NCI-H345 (cell line): ENCODE data around the gene RBM17.
"Not testable (repeated sequence)": the region's sequence is repeated elsewhere in the genome, so short reads cannot be mapped to it uniquely, and the experiment has no call there.

Experiments used
- DNase-seq: peaks from one replicate; lab custom pipeline; 2025; lab: John Stamatoyannopoulos, UW

The RBM17 gene

DNA sequence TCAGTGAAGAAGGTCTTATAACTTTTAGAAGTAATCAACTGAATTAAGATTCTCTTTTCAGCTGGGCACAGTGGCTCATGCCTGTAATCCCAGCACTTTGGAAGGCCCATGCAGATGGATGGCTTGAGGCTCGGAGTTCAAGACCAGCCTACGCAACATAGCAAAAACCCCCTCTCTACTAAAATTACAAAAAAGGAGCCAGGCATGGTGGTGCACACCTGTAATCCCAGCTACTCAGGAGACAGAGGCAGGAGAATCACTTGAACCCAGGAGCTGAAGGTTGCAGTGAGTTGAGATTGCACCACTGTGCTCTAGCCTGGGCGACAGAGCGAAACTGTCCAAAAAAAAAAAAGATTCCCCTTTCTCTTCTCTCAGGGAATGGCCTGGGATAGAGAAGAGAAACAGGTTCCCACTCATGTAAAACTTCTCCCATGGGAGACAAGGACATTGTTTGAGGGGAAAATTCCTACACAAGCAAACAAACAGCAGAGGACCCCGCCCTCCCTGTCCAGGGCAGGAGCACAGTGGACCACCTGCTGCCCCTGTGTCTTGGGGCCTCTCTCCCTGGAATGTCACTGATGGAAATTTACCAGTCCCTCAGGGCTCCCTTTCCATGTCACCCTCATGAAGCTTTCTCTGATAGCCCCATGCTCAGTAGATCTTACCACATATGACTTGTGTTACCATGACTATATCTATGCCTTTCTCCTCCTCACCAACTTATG lies 32.3 kb upstream of the RBM17 start:
- DNase-seq: no peak

DNA sequence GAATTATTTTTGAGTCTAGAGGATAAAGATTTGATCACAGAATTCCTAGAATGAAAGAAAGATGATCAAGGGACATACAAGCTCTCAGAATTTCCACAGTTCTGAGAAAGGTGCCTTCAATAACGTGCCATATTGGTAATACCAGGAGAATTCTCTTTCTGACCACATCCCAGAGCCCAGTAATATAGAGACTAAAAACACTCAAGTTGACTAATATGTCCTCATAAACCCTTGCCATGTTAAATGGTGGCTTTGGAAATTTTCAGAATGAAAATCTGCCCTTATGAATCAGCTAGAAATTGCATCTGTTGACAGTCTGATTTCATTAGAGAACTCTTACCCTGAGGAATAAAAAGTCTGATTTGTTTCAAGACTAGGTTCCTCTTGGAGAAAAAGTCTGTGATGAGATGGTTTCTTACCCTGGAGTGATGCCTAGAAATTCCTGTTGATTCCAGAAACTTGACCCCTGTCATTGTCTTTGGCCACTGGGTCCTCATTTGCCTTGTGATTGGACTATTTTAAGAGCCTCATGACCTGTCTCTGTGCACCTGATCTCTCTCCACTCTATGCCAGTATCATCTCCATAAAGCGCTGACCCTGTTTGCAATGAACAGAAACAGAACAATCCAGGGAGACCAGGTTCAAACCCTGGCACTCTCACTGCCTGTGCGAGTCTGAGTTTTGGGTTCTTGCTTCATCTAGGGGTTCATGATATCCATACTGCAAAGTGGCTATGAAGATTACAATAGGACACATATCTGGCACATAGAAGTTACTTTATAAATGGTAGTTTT lies 30.0 kb upstream of the RBM17 start:
- DNase-seq: no peak

DNA sequence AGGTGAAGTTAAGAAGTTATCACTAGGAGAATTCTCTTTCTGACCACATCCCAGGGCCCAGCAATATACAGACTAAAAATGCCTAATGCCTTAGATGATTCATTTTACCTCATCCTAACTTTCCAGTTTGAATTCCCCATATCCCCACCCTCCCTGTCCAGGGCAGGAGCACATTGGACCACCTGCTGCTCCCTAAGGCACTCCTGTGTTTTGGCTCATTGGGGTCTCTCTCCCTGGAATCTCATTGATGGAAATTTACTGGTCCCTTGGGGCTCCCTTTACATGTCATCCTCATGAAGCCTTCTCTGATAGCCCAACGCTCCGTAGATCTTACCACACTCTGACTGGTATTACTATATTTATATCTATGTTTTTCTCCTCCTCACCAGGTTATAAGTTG lies 29.3 kb upstream of the RBM17 start:
- DNase-seq: no peak

DNA sequence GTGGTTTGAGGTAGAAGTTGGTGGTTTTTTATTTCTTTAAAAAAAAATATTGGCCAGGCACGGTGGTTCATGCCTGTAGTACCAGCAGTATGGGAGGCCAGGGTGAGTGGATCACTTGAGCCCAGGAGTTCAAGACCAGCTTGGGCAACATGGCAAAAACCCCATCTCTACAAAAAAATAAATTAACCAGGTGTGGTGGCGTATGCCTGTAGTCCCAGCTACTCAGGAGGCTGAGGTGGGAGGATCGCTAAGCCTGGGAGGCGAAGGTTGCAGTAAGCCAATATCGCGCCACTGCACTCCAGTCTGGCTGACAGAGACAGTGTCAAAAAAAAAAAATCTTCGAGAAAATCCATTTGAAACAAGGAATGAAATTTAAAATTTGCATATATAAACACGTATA lies 27.8 kb upstream of the RBM17 start:
- no peak for DNase-seq

DNA sequence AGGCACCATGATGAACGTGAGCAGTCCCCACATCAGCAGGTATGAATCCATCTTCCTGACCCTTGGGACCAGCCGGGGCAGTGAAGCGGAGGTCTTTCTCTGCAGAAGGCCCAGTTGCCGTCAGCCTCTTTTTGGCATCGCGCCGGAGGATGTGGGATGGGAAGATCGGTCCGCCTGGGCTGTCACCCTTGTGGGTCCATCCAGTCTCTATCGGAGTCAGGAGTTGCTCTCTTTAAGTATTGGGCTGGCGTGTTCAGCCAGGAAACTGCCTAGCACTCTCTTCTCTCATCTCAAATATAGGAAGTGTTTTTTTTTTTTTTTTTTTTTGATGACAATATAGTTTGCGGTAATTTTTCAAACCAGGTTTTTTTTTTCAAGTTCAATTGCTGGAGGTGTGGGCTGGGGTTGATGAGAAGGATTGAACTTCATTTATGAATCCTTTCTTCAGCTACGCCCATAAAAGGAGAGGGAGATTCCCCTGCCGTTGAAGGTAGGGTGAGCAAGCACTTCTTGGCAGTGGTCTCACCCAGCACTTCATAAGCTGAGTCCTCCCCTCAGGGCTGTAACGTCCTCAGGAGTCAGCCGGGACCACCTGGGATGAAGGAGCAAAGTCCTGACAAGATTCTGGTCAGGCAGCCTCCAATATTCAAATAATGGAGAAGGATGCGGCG lies 26.6 kb upstream of the RBM17 start, which contains the start of gene IL2RA:
IL2RA (minus strand) TSS at position 267 of the 671 bp plus-strand sequence; CDS start at position 51, 216 bp downstream.
- no peak for DNase-seq

DNA sequence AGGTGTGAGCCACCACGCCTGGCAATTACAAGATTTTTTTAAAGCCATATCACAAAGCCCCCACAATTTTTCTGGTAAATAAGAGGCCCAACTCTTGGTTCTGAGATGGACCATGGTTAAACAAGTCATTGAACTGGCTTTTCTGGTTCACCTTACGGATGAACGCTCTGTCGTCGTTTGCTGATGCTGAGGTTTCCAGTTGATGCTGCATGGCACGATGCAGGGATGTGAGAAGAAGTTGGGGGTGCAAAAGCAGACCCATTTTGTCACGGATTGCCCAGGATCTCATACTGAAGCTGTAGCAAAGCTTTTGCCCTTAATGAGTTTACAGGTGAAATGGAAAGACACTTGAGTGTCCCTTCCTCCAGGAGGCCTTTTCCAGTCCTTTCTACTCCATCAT lies 24.7 kb upstream of the RBM17 start:
- no peak for DNase-seq

DNA sequence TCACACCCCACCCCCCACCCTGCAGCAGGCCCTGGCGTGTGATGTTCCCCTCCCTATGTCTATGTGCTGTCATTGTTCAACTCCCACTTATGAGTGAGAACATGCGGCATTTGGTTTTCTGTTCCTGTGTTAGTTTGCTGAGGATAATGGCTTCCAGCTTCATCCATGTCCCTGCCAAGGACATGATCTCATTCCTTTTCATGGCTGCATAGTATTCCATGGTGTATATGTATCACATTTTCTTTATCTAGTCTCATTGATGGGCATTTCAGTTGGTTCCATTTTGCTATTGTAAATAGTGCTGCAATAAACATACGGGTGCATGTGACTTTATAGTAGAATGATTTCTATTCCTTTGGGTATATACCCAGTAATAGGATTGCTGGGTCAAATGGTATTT lies 24.1 kb upstream of the RBM17 start:
- not testable (repeated sequence) for DNase-seq

DNA sequence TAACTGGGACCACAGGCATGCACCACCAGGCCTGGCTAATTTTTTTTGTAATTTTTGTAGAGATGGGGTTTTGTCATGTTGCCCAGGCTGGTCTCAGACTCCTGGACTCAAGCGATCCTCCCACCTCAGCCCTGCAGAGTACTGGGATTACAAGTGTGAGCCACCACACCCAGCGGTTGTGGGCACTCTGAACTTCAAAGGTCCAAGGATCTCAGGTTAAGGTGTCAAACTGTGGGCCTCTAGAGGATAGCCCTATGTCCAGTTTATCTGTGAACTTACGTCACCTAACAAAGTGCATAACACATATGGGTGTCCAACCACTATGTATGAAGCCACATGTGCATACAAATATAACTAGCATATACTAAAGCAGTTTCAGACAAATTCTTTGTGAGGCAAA lies 23.4 kb upstream of the RBM17 start:
- DNase-seq: no peak

DNA sequence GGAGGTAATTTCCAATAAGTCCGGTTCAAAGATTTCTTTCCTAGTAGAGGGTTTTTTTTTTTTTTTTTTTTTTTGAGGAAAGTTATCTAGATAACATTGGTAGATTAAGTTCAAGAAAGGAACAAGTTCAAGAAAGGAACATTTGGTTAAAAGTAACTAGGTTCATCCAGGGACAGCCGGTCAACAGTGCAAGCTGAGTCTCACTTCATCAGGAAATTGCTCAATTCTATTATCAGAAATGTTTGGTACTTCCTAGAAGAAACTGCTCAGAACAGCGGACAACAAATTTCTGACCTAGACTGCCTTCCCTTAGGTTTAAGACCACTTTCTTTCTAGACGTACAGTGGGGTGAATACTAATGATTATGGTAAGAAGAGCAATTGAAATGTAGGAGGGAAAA lies 23.0 kb upstream of the RBM17 start:
- no peak for DNase-seq

DNA sequence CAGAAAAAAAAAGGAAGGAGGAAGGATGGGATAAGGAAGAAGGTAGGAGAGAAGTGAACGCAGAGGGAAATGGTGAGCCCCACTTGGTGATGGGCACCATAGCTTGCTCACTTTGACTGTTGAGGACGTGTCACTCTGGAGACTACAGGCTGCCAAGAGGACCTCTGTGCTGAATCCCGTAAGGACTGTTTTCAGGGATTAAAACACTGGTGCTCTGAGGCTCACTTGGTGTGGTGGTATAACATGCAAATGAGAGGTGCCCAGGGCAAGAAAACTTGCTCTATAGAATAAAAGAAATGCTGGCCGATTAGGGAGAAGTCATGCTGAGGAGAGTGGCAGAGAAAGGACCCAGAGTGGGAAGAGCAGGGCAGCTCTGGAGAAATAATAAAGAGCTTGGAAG lies 21.4 kb upstream of the RBM17 start:
- no peak for DNase-seq

DNA sequence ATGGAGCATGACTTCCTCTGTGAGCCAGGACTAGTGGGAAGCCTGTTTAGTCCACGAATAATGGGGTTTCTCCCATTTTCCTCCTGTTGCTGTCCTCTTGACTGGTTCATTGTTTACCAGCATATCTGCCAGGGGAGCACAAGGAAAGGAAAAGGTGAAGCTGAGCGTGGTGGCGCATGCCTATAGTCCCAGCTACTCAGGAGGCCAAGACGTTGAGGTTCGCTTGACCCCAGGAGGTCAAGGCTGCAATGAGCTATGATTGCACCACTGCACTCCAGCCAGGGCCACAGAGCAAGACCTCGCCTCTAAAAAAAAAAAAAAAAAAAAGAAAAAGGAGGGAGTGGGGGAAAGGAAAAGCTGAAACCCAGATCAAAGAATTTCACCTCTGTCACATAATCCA lies 20.8 kb upstream of the RBM17 start:
- no peak for DNase-seq

DNA sequence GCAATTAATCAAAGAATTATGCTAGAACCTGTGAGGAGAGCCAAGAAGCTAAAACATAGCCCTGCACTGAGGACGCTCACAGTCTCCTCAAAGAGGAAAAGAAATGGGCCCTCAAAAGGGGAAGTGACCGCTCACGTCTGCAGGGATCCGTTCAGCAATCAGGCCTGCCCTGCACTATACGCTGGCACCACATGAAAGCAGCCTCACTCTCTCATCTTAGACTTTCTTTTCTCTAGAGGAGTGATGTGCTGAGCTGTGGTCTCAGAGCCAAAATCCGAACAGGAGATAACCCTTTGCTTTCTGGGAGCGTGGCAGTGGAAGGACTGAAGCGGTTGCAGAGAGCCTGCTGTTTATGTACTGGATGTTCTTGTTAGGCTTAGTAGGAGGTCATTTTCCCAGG lies 20.4 kb upstream of the RBM17 start:
- DNase-seq: no peak

DNA sequence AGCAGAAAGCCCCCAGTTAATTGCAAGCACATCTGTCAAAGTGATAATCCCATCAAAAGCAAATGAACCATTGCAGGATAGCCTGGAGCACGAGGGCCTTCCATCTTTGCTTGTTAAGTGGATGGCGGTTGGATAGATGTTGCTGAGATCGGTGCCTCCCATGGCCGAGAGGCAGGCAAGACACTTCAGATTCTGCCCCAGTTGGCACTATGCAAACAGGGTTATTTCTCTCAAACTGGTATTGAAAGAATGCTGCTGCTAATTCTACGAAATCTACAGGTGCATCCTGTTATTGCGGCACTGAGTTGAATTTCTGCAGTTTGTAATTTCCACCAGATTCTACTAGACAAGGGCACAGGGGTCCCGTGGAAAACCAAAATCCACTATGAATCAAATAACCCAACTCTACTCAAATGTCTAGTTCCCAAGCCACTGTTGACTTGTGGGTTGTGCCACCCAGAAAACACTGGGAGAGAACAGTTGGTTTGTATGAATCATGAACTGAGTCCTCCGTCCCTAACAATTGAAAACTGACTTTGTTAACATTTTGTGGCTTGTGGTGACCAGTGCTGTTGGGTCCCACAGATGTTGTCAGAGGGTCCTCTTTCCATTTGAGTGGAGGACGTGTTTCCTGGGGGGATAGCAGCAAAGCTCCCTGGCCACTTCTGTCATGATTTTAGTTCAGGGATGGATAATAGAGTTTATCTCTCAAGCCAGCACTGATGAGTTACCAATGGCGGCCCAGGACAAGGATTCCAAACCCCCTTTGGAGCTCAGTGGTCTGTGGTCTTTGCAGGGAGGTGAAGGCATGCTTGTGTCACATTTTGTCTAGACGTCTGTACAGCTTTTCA lies 19.5 kb upstream of the RBM17 start:
- no peak for DNase-seq

DNA sequence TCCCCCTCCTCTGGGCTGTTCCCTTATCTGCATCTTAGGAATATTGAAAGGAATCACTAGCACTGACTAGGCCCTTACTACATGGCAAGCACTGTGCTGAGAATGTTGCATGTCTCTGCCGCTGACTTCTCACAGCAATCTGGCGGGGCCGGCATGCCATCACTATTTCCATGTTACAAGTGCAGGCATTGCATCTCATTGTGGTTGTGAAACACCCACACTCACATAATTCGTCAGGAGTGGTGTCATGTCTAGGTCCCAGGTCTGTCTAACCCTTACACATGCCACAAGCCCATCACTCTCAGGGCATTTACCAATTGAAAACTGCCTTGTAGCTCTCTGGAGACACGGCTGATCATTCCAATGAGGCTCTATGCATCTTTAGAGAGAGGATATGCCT lies 18.2 kb upstream of the RBM17 start:
- DNase-seq: no peak

DNA sequence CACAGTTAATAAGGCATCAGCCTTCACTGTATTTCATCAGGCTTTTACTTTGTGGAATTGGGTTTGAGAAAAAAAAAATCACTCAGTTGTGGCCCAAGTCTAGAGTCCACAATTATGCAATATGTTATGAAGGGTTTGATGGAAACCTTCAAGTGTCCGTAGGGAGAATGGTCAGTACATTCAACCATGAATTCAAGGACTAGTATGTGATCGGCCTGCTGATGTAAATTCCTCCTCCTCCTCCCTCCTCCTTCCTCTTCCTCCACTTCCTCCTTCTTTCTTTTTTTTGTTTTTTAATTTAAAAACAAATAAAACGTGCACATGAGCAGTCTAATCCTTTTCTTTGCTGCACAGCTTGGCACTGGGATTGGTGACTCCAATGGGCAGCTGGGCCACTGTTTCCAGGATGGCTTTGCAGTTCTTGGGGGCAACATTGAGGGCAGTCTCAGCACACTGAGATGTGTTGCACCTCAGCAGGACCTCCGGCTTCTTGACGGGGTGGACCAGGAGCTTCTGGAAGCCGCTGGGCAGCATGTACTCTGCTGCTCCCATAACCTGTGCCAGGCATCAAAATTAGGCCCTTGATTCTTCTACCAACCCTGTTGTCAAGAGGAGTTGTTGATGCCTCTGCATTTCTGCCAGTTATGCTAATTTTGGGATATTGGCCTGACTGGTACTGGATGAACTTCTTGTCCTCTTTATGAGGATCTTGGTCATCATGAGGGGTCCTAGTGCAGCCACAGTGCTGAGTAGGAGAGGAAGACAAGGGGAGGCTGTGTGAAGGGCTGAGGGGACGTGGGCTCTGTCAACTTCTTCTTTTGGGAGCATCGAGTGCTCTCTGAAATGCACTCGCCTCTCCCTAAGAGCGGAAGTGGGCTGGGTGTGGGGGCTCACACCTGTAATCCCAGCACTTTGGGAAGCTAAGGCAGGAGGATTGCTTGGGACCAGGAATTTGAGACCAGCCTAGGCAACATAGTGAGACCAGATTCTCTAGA lies 17.4 kb upstream of the RBM17 start:
- no peak for DNase-seq

DNA sequence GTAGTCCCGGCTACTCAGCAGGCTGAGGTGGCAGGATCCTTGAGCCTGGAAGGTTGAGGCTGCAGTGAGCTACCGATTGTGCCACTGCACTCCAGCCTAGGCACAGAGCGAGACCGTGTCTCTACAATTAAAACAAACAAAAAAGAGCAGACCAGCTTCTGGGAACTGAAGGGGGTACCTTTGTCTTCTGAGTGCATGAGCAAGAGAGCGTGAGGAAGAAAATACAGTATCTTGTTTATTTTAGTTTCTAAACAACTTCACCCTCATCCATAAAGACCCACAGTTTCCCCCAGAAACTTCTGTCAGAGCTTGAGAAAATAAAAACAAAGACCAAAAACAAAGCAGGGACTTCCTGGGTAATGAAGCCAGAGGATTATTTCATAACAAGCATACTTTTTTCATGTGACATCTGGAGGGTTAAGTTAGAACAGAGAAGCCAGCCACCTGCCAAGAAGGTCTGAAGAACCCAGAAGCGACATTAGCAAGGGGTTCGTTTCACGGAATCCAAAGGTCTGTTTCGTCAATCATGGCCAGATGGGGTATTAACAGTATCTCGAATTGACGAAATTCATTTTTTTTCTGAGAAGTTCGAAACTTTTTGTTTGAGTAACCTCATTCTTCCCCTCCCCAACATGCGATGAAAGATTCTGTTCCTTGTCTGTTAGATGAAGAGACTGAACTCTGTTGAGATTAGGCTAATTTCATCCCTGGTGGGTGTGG lies 16.5 kb upstream of the RBM17 start:
- DNase-seq: no peak

DNA sequence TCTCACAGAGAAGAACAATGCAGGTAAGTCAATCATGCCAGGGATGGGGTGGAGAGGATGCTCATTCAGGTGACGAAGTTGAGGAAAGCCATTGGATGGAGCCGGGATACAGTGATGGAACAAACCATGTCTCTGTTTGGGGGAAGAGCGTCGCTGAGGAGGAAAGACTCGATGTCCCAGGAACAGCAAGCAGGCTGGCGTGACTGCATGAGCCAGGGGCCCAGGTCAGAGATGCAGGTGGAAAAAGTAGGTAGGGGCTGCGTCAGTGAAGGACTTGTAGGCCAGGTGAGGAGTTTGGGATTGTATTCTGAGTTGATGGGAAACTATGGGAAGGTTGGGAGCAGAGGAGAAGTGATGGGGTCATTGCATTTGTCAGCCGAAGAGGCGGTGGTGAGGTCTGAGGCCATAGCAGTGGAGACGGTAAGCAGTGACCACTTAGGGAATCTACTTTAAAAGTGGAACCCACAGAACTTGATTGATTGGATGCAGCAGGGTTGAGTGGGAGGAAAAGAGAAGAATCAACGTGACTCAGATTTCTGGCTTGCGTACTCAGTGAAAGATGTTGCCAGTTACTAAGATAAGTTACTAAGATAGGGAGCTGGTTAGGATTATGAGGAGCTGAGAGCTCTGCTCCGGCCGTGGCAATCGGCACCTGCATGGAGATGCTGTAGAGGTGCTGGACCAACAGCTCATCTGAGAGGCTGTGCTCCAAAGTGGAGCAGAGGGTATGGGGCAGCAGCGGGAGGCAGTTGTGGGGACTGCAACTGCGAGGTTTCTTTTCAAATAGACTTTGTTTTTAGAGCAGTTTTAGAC lies 14.1 kb upstream of the RBM17 start:
- DNase-seq: no peak

DNA sequence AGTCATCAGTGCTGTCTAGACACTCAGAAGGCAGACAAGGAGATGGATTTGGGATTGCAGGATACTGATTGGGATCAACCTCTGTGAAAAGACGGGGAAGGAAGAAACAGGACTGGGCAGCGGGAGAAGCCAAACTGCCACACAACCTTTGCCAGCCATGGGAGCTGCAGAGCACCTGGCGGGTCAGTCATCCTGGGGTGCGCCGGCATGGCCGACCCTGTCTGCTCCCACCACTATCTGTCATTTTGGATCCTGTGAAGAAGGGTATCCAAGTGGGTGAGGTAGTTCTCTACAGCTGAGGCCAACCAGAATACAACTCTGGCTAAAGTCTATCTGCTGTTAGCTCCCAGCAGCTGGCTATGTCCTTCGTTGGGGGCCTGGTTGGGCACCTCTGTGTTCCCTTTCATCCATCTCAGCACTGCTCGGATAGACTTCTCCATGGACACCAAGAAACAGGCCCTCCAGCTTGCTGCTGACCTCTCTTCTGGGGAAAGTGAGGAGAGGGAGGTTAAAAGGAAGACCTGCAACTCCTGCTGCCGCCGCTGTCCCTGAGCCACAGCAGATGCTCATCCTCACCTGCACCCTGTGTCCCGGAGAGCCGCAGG lies 11.7 kb upstream of the RBM17 start:
- no peak for DNase-seq

DNA sequence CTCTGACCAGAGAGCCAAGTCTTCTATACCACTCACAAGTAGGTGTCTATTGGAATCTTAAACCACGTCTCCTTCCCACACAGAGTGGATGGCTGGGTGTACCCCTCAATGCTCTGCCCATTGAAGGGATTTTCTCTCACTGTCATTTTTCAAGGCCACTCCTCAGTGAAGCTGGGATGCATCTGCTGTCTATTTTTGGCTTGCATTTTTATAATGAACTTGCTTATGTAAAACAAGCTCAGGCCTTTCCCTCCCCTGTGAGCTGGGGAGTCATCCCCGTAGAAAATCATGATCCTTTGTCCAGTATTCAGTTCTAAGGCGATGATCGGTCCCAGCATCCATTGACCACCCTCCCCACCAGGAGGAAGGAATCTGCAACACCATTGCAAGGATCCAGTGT lies 9.8 kb upstream of the RBM17 start:
- no peak for DNase-seq
